Hepatocyte (in vitro differentiated cells): ENCODE measurements around the gene CD86. TPM values are rescaled to one million over a fixed set of nuclear protein-coding genes. Genes with fewer than 3 reads are reported as not detected.

Experiments used
- DNase-seq: peaks from one replicate; pipeline ENCODE4 v3.0.0-alpha.2; 2016; ENCODE audit warnings: low spot score
- H2AFZ ChIP-seq: fragments of 200-600 bp; sonication (generic); 2 replicates; pipeline ENCODE4 v1.6.0; 2016; ENCODE audit warnings: antibody characterized with exemption, mild to moderate bottlenecking
- H3K27ac ChIP-seq: fragments of 200-600 bp; sonication (generic); 2 replicates; pipeline ENCODE4 v1.5.1; 2016; ENCODE audit warnings: mild to moderate bottlenecking
- H3K27me3 ChIP-seq: fragments of 200-600 bp; sonication (generic); 2 replicates; pipeline ENCODE4 v1.6.1; 2016
- H3K36me3 ChIP-seq: fragments of 200-600 bp; sonication (generic); replicated peaks from 2 replicates; pipeline ENCODE4 v1.5.1; 2016; ENCODE audit warnings: low read depth; ENCODE audit not compliant: insufficient read depth
- H3K4me1 ChIP-seq: fragments of 200-600 bp; sonication (generic); 2 replicates; pipeline ENCODE4 v1.5.1; 2016; ENCODE audit warnings: mild to moderate bottlenecking, moderate library complexity; ENCODE audit not compliant: insufficient read depth
- H3K4me2 ChIP-seq: fragments of 200-600 bp; sonication (generic); 2 replicates; pipeline ENCODE4 v1.6.0; 2016
- H3K4me3 ChIP-seq: fragments of 200-600 bp; sonication (generic); 2 replicates; pipeline ENCODE4 v1.5.1; 2016; ENCODE audit warnings: mild to moderate bottlenecking
- H3K79me2 ChIP-seq: fragments of 200-600 bp; sonication (generic); 2 replicates; pipeline ENCODE4 v1.6.0; 2017; ENCODE audit warnings: mild to moderate bottlenecking
- H3K9me2 ChIP-seq: fragments of 200-600 bp; sonication (generic); replicated peaks from 2 replicates; pipeline ENCODE4 v1.6.0; 2017; ENCODE audit warnings: mild to moderate bottlenecking; ENCODE audit not compliant: insufficient read depth
- H3K9me3 ChIP-seq: fragments of 200-600 bp; sonication (generic); 2 replicates; pipeline ENCODE4 v1.5.1; 2016; ENCODE audit warnings: low read depth, mild to moderate bottlenecking
- H4K20me1 ChIP-seq: fragments of 200-600 bp; sonication (generic); 2 replicates; pipeline ENCODE4 v1.6.0; 2016; ENCODE audit warnings: mild to moderate bottlenecking; ENCODE audit not compliant: insufficient read depth, poor library complexity, severe bottlenecking
- CTCF ChIP-seq: fragments of 200-600 bp; sonication (generic); IDR thresholded peaks from 2 replicates; pipeline ENCODE4 v1.5.1; 2016; ENCODE audit warnings: antibody characterized with exemption, mild to moderate bottlenecking; ENCODE audit not compliant: poor library complexity
- EZH2 ChIP-seq: fragments of 200-600 bp; sonication (generic); IDR thresholded peaks from 2 replicates; pipeline ENCODE4 v1.6.1; 2016; ENCODE audit warnings: antibody characterized with exemption, mild to moderate bottlenecking, borderline replicate concordance
- EZH2phosphoT487 ChIP-seq: fragments of 200-600 bp; sonication (generic); IDR thresholded peaks from one replicate; pipeline ENCODE4 v1.6.1; 2018; ENCODE audit warnings: antibody characterized with exemption, mild to moderate bottlenecking, low read depth, moderate library complexity; ENCODE audit not compliant: unreplicated experiment, severe bottlenecking
- WGBS: methylation state at CpG from one replicate; pipeline ENCODE4 v1.1.6; 2016; ENCODE audit warnings: low lambda C conversion rate; ENCODE audit errors: missing lambda C conversion rate; 5-methylcytosine and 5-hydroxymethylcytosine counted together
- polyA plus RNA-seq: library from polyadenylated mRNA; unstranded; fragments of >200 nt; fragmentation: Nextera tagmentation; extraction: Ambion mirVana; gene quantifications from 2 replicates; pipeline ENCODE4 v1.2.1, GENCODE V29; 2016
- total RNA-seq: library from RNA; depleted of rRNA; stranded (reverse); fragments of >200 nt; gene quantifications from 2 replicates; pipeline ENCODE4 v1.2.3, GENCODE V29; 2014

Gene CD86
- total and polyA plus RNA-seq, 2 experiments from 2014 or later, result 0.13 TPM; not detected in 1

DNA sequence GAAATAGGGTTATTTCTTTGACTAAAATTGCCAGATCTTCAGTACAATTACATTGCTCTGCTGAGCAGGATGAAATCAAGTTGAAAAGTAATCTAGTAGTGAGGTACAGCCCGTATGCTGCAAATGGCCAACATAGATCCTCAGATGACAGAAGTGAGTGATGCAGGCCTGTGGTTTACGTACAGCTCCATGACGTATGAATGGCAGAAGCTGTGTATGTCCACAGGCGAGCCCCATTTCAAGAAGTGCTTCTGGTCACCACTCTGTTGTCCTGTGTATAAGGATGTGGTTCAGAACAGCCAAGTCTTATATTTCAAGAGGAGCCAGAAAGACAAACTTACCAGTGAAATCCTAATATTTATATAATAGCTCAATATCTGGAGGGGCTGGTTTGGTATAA is 9.2 kb downstream of the CD86 start:
- H4K20me1 ChIP-seq, result no peaks in the 10 kb centered on the region
- H3K79me2 ChIP-seq, result no peaks in the 10 kb centered on the region
- H3K4me1 ChIP-seq, result no peaks in the 10 kb centered on the region
- no peak overlapping the region for H2AFZ ChIP-seq
- no peaks in the 10 kb centered on the region for H3K9me2 ChIP-seq
- H3K4me2 ChIP-seq, result no peak overlapping the region
- TF ChIP-seq EZH2phosphoT487 (no peak), EZH2 (no peak), CTCF (no peak)
- WGBS, result 92% methylated on average over 4 of the region's 4 CpGs
- H3K27me3 ChIP-seq, result no peaks in the 10 kb centered on the region
- H3K36me3 ChIP-seq, result no peaks in the 10 kb centered on the region
- no peak for DNase-seq
- H3K4me3 ChIP-seq, result no peak overlapping the region
- no peaks in the 10 kb centered on the region for H3K9me3 ChIP-seq
- H3K27ac ChIP-seq, result no peak overlapping the region

DNA sequence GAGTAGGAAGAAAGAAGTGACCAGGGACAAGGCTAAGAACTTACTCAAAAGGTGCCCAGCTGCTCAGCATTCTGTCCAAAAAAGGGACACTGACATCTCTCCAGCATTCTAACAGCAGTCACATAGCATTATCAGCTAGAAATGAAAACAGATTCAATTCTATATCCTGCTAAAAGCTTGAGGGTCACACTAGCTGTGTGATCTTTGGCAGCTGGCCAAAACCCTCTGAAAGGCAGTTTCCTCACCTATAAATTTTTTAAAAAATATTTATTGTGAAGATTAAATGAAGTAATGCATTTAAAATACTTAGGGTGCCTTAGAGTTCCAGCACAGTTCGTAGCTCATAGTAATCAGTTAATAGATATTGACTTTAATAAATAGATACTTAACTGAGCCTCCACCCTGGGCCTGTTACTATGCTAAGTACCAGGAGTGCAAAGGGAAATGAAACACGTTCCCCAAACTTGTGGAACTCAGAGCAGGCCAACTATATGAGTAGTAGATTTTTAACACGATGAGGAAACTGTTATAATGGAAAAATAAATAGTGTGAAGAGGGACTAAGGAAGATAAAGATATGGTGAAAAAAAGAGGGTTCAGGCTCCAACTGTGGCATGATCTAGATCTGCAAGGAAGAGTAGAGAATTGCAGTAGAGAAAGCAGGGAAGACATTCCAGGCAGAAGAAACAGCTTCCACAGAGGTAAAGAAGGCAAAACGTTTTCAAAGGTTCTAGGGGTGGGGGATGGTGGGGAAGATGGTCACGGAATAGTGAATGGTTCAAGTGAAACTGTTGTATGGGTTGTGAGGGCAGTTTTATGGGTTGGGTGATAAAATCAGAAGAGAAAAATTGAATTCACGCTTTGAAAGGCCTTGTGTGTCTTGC is 11.4 kb downstream of the CD86 start:
- Histone ChIP-seq H3K27ac (no peak overlapping the region), H3K9me2 (no peaks in the 10 kb centered on the region), H3K27me3 (no peaks in the 10 kb centered on the region), H3K4me1 (no peaks in the 10 kb centered on the region), H3K4me2 (no peak overlapping the region), H3K4me3 (no peak overlapping the region), H4K20me1 (no peaks in the 10 kb centered on the region), H3K79me2 (no peaks in the 10 kb centered on the region), H3K36me3 (no peaks in the 10 kb centered on the region), H2AFZ (no peak overlapping the region), H3K9me3 (no peaks in the 10 kb centered on the region)
- no peak for TF ChIP-seq EZH2
- TF ChIP-seq EZH2phosphoT487, result no peak
- TF ChIP-seq CTCF, result no peak
- 72% methylated on average over 6 of the region's 6 CpGs for WGBS
- no peak for DNase-seq

- no peaks in the 10 kb centered on the region for H3K36me3 ChIP-seq
- H3K27me3 ChIP-seq, result no peaks in the 10 kb centered on the region
- H3K27ac ChIP-seq, result no peak overlapping the region
- H2AFZ ChIP-seq, result no peak overlapping the region
- H3K79me2 ChIP-seq, result no peaks in the 10 kb centered on the region
- no peaks in the 10 kb centered on the region for H3K4me1 ChIP-seq
- no peaks in the 10 kb centered on the region for H3K9me2 ChIP-seq
- no peak overlapping the region for H3K4me3 ChIP-seq
- DNase-seq, result no peak
- no peaks in the 10 kb centered on the region for H4K20me1 ChIP-seq
- TF ChIP-seq EZH2phosphoT487 (no peak), EZH2 (no peak), CTCF (no peak)
- 88% methylated on average over 5 of the region's 5 CpGs for WGBS
- H3K9me3 ChIP-seq, result no peaks in the 10 kb centered on the region
- no peak overlapping the region for H3K4me2 ChIP-seq
Observed at GRCh38 chr3:122067214-122067550, 12.0 kb downstream of the CD86 start.
